Left renal cortex interstitium (tissue), 4 donors: Measurements from ENCODE around the gene GGT7. TPM values are rescaled to one million over a fixed set of nuclear protein-coding genes. Genes with fewer than 3 reads are reported as not detected.
"Not testable (repeated sequence)": the region's sequence is repeated elsewhere in the genome, so short reads cannot be mapped to it uniquely, and the experiment has no call there.

ENCODE experiments used
- DNase-seq, 4 donors: peaks; one replicate each; pipeline ENCODE4 v3.0.0-alpha.2; 2013; ENCODE audit warnings: low read depth in 4 of 4, low spot score in 2 of 4, missing footprints in 1 of 4
- polyA plus RNA-seq, 4 donors: library from polyadenylated mRNA; unstranded; fragments of 120-200 nt; gene quantifications; one replicate each; pipeline ENCODE4 v1.2.1, GENCODE V29; 2013; ENCODE audit not compliant: insufficient read length in 4 of 4

The GGT7 gene
- polyA plus RNA-seq, 4 donors: 16.0 to 39.1 (median 29.1) TPM

- DNase-seq: no peak
Measured at GRCh38 chr20:34883087-34883688, 10.5 kb upstream of the GGT7 start.

GRCh38 chr20:34881689-34882088 lies 9.0 kb upstream of the GGT7 start:
- DNase-seq: no peak

- not testable (repeated sequence) for DNase-seq
Measured at GRCh38 chr20:34880971-34881370, 8.3 kb upstream of the GGT7 start.

- no peak for DNase-seq
Measured at GRCh38 chr20:34880215-34880850, 7.7 kb upstream of the GGT7 start.

- DNase-seq: peak in 3 of 4 donors; percentile 70 to 93 (median 88)
Measured at GRCh38 chr20:34876406-34877282, 4.0 kb upstream of the GGT7 start, which contains the start of gene ACSS2. Gene ACSS2 (plus strand): TSS chr20:34876612. CDS start chr20:34876646, 34 bp downstream.

GRCh38 chr20:34875642-34876405 lies 3.2 kb upstream of the GGT7 start:
- DNase-seq: peak in 1 of 4 donors; percentile 90

GRCh38 chr20:34874094-34874654 lies 1.5 kb upstream of the GGT7 start:
- peak in 2 of 4 donors; percentile 51 to 73 for DNase-seq

- DNase-seq: no peak
Measured at GRCh38 chr20:34873583-34874093, 982 bp upstream of the GGT7 start.

- no peak for DNase-seq
Measured at GRCh38 chr20:34871966-34872621, 562 bp downstream of the GGT7 start.

GRCh38 chr20:34871320-34871926 lies 1.2 kb downstream of the GGT7 start:
- DNase-seq: no peak

- DNase-seq: no peak
Measured at GRCh38 chr20:34864216-34864615, 8.4 kb downstream of the GGT7 start.

GRCh38 chr20:34863421-34863965 lies 9.2 kb downstream of the GGT7 start:
- no peak for DNase-seq

- DNase-seq: no peak
Measured at GRCh38 chr20:34862724-34863123, 9.9 kb downstream of the GGT7 start.

GRCh38 chr20:34861386-34862084 lies 11.1 kb downstream of the GGT7 start:
- DNase-seq: no peak

- DNase-seq: no peak
Measured at GRCh38 chr20:34859826-34860545, 12.7 kb downstream of the GGT7 start.

GRCh38 chr20:34859367-34859766 lies 13.3 kb downstream of the GGT7 start:
- DNase-seq: no peak

- DNase-seq: no peak
Measured at GRCh38 chr20:34852298-34852697, 20.4 kb downstream of the GGT7 start.

- DNase-seq: no peak
Measured at GRCh38 chr20:34850969-34851368, 21.7 kb downstream of the GGT7 start.
